DND-41 (cell line): ENCODE measurements around the gene REEP1.
A peak's percentile ranks its signal among the peaks of the same experiment; 100 is the strongest.

Experiments used
- ATAC-seq: fragments of 200-7000 bp; cut with Tn5 transposase; 3 replicates; pipeline ENCODE4 v1.9.1; 2021; ENCODE audit warnings: low read depth; ENCODE audit not compliant: insufficient read depth
- DNase-seq: peaks from one replicate; pipeline ENCODE4 v3.0.0-alpha.2; 2020
- H2AFZ ChIP-seq: 2 replicates; pipeline ENCODE4 v1.6.0; 2012; ENCODE audit warnings: low read depth, low read length
- H3K27ac ChIP-seq: 2 replicates; pipeline ENCODE4 v1.5.1; 2012; ENCODE audit warnings: low read length, inconsistent platforms
- H3K27me3 ChIP-seq: fragments of 200-600 bp; sonication (generic); 2 replicates; pipeline ENCODE4 v1.6.0; 2012; ENCODE audit warnings: low read length, mild to moderate bottlenecking, inconsistent platforms; ENCODE audit not compliant: insufficient read depth, poor library complexity
- H3K36me3 ChIP-seq: 2 replicates; pipeline ENCODE4 v1.5.1; 2012; ENCODE audit warnings: low read length, inconsistent platforms; ENCODE audit not compliant: insufficient read depth
- H3K4me1 ChIP-seq: 2 replicates; pipeline ENCODE4 v1.5.1; 2012; ENCODE audit warnings: mild to moderate bottlenecking, low read length; ENCODE audit not compliant: insufficient read depth
- H3K4me2 ChIP-seq: 2 replicates; pipeline ENCODE4 v1.6.0; 2012; ENCODE audit warnings: mild to moderate bottlenecking, moderate library complexity, low read length, inconsistent platforms; ENCODE audit not compliant: insufficient read depth
- H3K4me3 ChIP-seq, 2 experiments: fragments of 200-600 bp in 1 of 2; shearing (Covaris generic) in 1 of 2; 2 replicates each; pipeline ENCODE4 v1.5.1; 2012 to 2016; ENCODE audit warnings: inconsistent platforms in 2 of 2, low read length in 2 of 2, mild to moderate bottlenecking in 2 of 2, low read depth in 1 of 2, moderate library complexity in 1 of 2
- H3K79me2 ChIP-seq: 2 replicates; pipeline ENCODE4 v1.6.0; 2012; ENCODE audit warnings: low read length, inconsistent platforms; ENCODE audit not compliant: insufficient read depth
- H3K9ac ChIP-seq: 2 replicates; pipeline ENCODE4 v1.6.0; 2012; ENCODE audit warnings: low read depth, mild to moderate bottlenecking, inconsistent platforms, low read length, moderate library complexity
- H3K9me3 ChIP-seq: 2 replicates; pipeline ENCODE4 v1.5.1; 2012; ENCODE audit warnings: low read length, moderate library complexity, mild to moderate bottlenecking, inconsistent platforms; ENCODE audit not compliant: insufficient read depth, severe bottlenecking
- H4K20me1 ChIP-seq: 2 replicates; pipeline ENCODE4 v1.6.0; 2012; ENCODE audit warnings: low read length; ENCODE audit not compliant: insufficient read depth
- CTCF ChIP-seq: IDR thresholded peaks from 2 replicates; pipeline ENCODE4 v1.5.1; 2012; ENCODE audit warnings: borderline replicate concordance, low read length, moderate library complexity, mild to moderate bottlenecking; ENCODE audit not compliant: poor library complexity, severe bottlenecking; ENCODE audit errors: extremely low read depth
- EZH2 ChIP-seq: IDR thresholded peaks from 3 replicates; pipeline ENCODE4 v1.6.1; 2012; ENCODE audit warnings: borderline replicate concordance, low read depth, mild to moderate bottlenecking, moderate library complexity, low read length, inconsistent platforms; ENCODE audit not compliant: severe bottlenecking

The REEP1 gene

GRCh38 chr2:86195055-86195807, 142.2 kb downstream of the REEP1 start, which contains the start of gene IMMT:
Gene IMMT (minus strand): TSS chr2:86195462. CDS start chr2:86195382, 80 bp downstream.
- H2AFZ ChIP-seq, result peak within 1 kb of the TSS; percentile 88
- peaks cover 68% of the 10 kb centered on the region for H3K79me2 ChIP-seq
- H3K9ac ChIP-seq, result peak within 1 kb of the TSS; percentile 97
- no peaks in the 10 kb centered on the region for H3K9me3 ChIP-seq
- H3K27me3 ChIP-seq, result no peaks in the 10 kb centered on the region
- ATAC-seq, result peak; percentile 91
- peak; percentile 97 for DNase-seq
- peaks cover 21% of the 10 kb centered on the region for H3K36me3 ChIP-seq
- H3K4me3 ChIP-seq, result peak within 1 kb of the TSS; percentile 73 to 79
- peaks cover 42% of the 10 kb centered on the region for H4K20me1 ChIP-seq
- TF ChIP-seq EZH2, result no peak
- TF ChIP-seq CTCF, result no peak
- H3K4me2 ChIP-seq, result peak within 1 kb of the TSS; percentile 96
- H3K4me1 ChIP-seq, result peaks cover 59% of the 10 kb centered on the region
- peak within 1 kb of the TSS; percentile 98 for H3K27ac ChIP-seq

- H3K36me3 ChIP-seq, result peaks cover 26% of the 10 kb centered on the region
- H3K27ac ChIP-seq, result peak overlapping the region; percentile 98
- peaks cover 59% of the 10 kb centered on the region for H3K4me1 ChIP-seq
- peak overlapping the region; percentile 47; the same call in 1 of the 2 replicates for H2AFZ ChIP-seq
- H3K9me3 ChIP-seq, result no peaks in the 10 kb centered on the region
- H3K4me3 ChIP-seq, result peak overlapping the region; percentile 73 to 79
- DNase-seq (no peak), ATAC-seq (no peak)
- peaks cover 68% of the 10 kb centered on the region for H3K79me2 ChIP-seq
- peak overlapping the region; percentile 96 for H3K4me2 ChIP-seq
- H3K27me3 ChIP-seq, result no peaks in the 10 kb centered on the region
- H4K20me1 ChIP-seq, result peaks cover 47% of the 10 kb centered on the region
- TF ChIP-seq EZH2 (no peak), CTCF (no peak)
- H3K9ac ChIP-seq, result peak overlapping the region; percentile 97
These were observed 142.7 kb downstream of the REEP1 start for GRCh38 chr2:86194751-86195054.

- Histone ChIP-seq H3K27me3 (no peaks in the 10 kb centered on the region), H3K36me3 (peaks cover 31% of the 10 kb centered on the region), H3K9me3 (no peaks in the 10 kb centered on the region), H3K4me1 (peaks cover 62% of the 10 kb centered on the region), H2AFZ (no peak overlapping the region), H3K27ac (peak overlapping the region; percentile 98; the same call in 1 of the 2 replicates), H3K79me2 (peaks cover 70% of the 10 kb centered on the region), H3K4me3 (peak overlapping the region; percentile 73 to 79), H4K20me1 (peaks cover 53% of the 10 kb centered on the region), H3K4me2 (peak overlapping the region; percentile 96), H3K9ac (peak overlapping the region; percentile 97)
- DNase-seq (no peak), ATAC-seq (no peak)
- no peak for TF ChIP-seq CTCF
- no peak for TF ChIP-seq EZH2
These were observed 143.4 kb downstream of the REEP1 start for GRCh38 chr2:86193901-86194567.
